Liver (tissue), 9 donors: Measurements from ENCODE around the gene RREB1. TPM values are rescaled to one million over a fixed set of nuclear protein-coding genes. Genes with fewer than 3 reads are reported as not detected.

Source experiments
- DNase-seq: peaks from one replicate; pipeline ENCODE4 v3.0.0-alpha.2; 2017; ENCODE audit warnings: low spot score
- H3K27ac ChIP-seq, 2 donors: one replicate each; pipeline ENCODE4 v1.7.0; 2013; ENCODE audit warnings: inconsistent platforms in 2 of 2, low read length in 2 of 2, control low read depth in 1 of 2, low read depth in 1 of 2, mild to moderate bottlenecking in 1 of 2
- H3K27me3 ChIP-seq, 4 donors: one replicate each; pipeline versions ENCODE4 v1.6.1 to v1.7.0; 2013; ENCODE audit warnings: low read length in 3 of 4, inconsistent platforms in 1 of 4, mild to moderate bottlenecking in 1 of 4, moderate library complexity in 1 of 4; ENCODE audit not compliant: control insufficient read depth in 4 of 4, insufficient read depth in 4 of 4
- H3K36me3 ChIP-seq, 4 donors: one replicate each; pipeline versions ENCODE4 v1.6.1 to v1.7.0; 2013; ENCODE audit warnings: low read length in 3 of 4, mild to moderate bottlenecking in 3 of 4, low read depth in 1 of 4, moderate library complexity in 1 of 4; ENCODE audit not compliant: control insufficient read depth in 4 of 4, insufficient read depth in 3 of 4
- H3K4me1 ChIP-seq, 4 donors: one replicate each; pipeline versions ENCODE4 v1.6.1 to v1.7.0; 2013; ENCODE audit warnings: low read length in 3 of 4, mild to moderate bottlenecking in 3 of 4, moderate library complexity in 1 of 4; ENCODE audit not compliant: control insufficient read depth in 4 of 4, insufficient read depth in 4 of 4
- H3K4me3 ChIP-seq, 3 donors: one replicate each; pipeline versions ENCODE4 v1.6.1 to v1.7.0; 2013; ENCODE audit warnings: low read length in 3 of 3, control low read depth in 1 of 3, low read depth in 1 of 3, mild to moderate bottlenecking in 1 of 3
- H3K9ac ChIP-seq, 2 donors: one replicate each; pipeline ENCODE4 v1.7.0; 2013; ENCODE audit warnings: low read length in 2 of 2, mild to moderate bottlenecking in 2 of 2, moderate library complexity in 2 of 2, control low read depth in 1 of 2, low read depth in 1 of 2
- H3K9me3 ChIP-seq, 4 donors: one replicate each; pipeline versions ENCODE4 v1.6.1 to v1.7.0; 2013; ENCODE audit warnings: low read length in 3 of 4; ENCODE audit not compliant: control insufficient read depth in 4 of 4
- EGR1 ChIP-seq, 2 donors: IDR thresholded peaks; 2 replicates each; pipeline ENCODE4 v1.6.1; 2016 to 2018; ENCODE audit warnings: antibody characterized with exemption in 2 of 2, low read depth in 2 of 2
- FOXA2 ChIP-seq: IDR thresholded peaks from 2 replicates; pipeline ENCODE4 v1.6.1; 2016; ENCODE audit warnings: antibody characterized with exemption
- HNF4G ChIP-seq: IDR thresholded peaks from 2 replicates; pipeline ENCODE4 v1.6.1; 2016; ENCODE audit warnings: antibody characterized with exemption
- JUND ChIP-seq, 2 donors: IDR thresholded peaks; 2 replicates each; pipeline ENCODE4 v1.6.1; 2016; ENCODE audit warnings: antibody characterized with exemption in 2 of 2
- MAX ChIP-seq: IDR thresholded peaks from 2 replicates; pipeline ENCODE4 v1.6.1; 2016; ENCODE audit warnings: antibody characterized with exemption
- REST ChIP-seq: IDR thresholded peaks from 2 replicates; pipeline ENCODE4 v1.6.1; 2016; ENCODE audit warnings: antibody characterized with exemption, mild to moderate bottlenecking
- RXRA ChIP-seq, 2 donors: IDR thresholded peaks; 2 replicates each; pipeline ENCODE4 v1.6.1; 2017 to 2018; ENCODE audit warnings: antibody characterized with exemption in 2 of 2, mild to moderate bottlenecking in 1 of 2
- WGBS: extraction: QIAGEN DNeasy Blood & Tissue Kit; methylation state at CpG from one replicate; pipeline ENCODE4 v1.1.7; 2013; 5-methylcytosine and 5-hydroxymethylcytosine counted together
- polyA plus RNA-seq, 2 donors: library from polyadenylated mRNA; stranded (reverse) in 1 of 2; unstranded in 1 of 2; fragments of 200-250 nt in 1 of 2; fragments of >200 nt in 1 of 2; fragmentation: Nextera tagmentation in 1 of 2; extraction: Ambion mirVana in 1 of 2; gene quantifications; one replicate each; pipeline versions ENCODE4 v1.2.1 to v1.2.3, GENCODE V29; 2013 to 2015
- total RNA-seq, 2 donors: library from RNA; depleted of rRNA; stranded (reverse); fragments of >200 nt; gene quantifications; one replicate each; pipeline ENCODE4 v1.2.3, GENCODE V29; 2014
- donor health status: healthy.
- donor health status: healthy.
- donor health status: healthy.
- donor health status: healthy.
- donor health status: healthy.

Gene RREB1
- total and polyA plus RNA-seq, 4 donors = 10.1 to 28.9 (median 17.3) TPM

GRCh38 chr6:7165002-7165889, 57.5 kb downstream of the RREB1 start:
- WGBS = 65% methylated on average over 11 of the region's 11 CpGs
- no peaks in the 10 kb centered on the region for H3K27me3 ChIP-seq
- H3K4me3 ChIP-seq = no peak overlapping the region
- peaks cover 38 to 81% (median 76%) of the 10 kb centered on the region in 4 donors for H3K4me1 ChIP-seq
- no peak for TF ChIP-seq REST
- no peak for TF ChIP-seq HNF4G
- TF ChIP-seq MAX = no peak
- H3K9me3 ChIP-seq = no peaks in the 10 kb centered on the region
- no peak overlapping the region for H3K9ac ChIP-seq
- no peak for DNase-seq
- H3K27ac ChIP-seq = peak overlapping the region; percentile 76 to 84
- no peaks in the 10 kb centered on the region for H3K36me3 ChIP-seq

GRCh38 chr6:7165890-7166267, 58.1 kb downstream of the RREB1 start:
- H3K9me3 ChIP-seq = no peaks in the 10 kb centered on the region
- no peak for TF ChIP-seq EGR1 (IDR thresholded peaks at IDR 0.05; ENCODE audit: low read depth in 2 of 2)
- no peak for TF ChIP-seq REST
- no peak for TF ChIP-seq RXRA (IDR thresholded peaks at IDR 0.05)
- no peak for TF ChIP-seq FOXA2
- no peak for TF ChIP-seq JUND (IDR thresholded peaks at IDR 0.05)
- peak overlapping the region; percentile 76 to 84 for H3K27ac ChIP-seq
- 86% methylated on average over 4 of the region's 4 CpGs for WGBS
- peaks cover 40 to 82% (median 79%) of the 10 kb centered on the region in 4 donors for H3K4me1 ChIP-seq
- no peaks in the 10 kb centered on the region for H3K27me3 ChIP-seq
- no peak for DNase-seq
- H3K4me3 ChIP-seq = no peak overlapping the region
- H3K36me3 ChIP-seq = no peaks in the 10 kb centered on the region
- H3K9ac ChIP-seq = no peak overlapping the region
